ENCODE measurements around the gene CDC42BPB.

GRCh38 chr14:102903889-102904512 lies 153.3 kb downstream of the CDC42BPB start:
- TF ChIP-seq, protein P1, sequence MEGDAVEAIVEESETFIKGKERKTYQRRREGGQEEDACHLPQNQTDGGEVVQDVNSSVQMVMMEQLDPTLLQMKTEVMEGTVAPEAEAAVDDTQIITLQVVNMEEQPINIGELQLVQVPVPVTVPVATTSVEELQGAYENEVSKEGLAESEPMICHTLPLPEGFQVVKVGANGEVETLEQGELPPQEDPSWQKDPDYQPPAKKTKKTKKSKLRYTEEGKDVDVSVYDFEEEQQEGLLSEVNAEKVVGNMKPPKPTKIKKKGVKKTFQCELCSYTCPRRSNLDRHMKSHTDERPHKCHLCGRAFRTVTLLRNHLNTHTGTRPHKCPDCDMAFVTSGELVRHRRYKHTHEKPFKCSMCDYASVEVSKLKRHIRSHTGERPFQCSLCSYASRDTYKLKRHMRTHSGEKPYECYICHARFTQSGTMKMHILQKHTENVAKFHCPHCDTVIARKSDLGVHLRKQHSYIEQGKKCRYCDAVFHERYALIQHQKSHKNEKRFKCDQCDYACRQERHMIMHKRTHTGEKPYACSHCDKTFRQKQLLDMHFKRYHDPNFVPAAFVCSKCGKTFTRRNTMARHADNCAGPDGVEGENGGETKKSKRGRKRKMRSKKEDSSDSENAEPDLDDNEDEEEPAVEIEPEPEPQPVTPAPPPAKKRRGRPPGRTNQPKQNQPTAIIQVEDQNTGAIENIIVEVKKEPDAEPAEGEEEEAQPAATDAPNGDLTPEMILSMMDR (IDR thresholded peaks at IDR 0.05 in 4 of 5, conservative IDR thresholded peaks at IDR 0.05 in 1 of 5) = no peak
- TF ChIP-seq POLR2A (IDR thresholded peaks at IDR 0.05) = no peak

Measured in gastrocnemius medialis (tissue), 4 donors.